Activated CD8-positive, alpha-beta memory T cell treated with anti-CD3 and anti-CD28 coated beads for 48 hours (primary cell): Measurements from ENCODE around the gene PSMD7.

Source experiments
- DNase-seq, 3 experiments: peaks; one replicate each; pipeline ENCODE4 v3.0.0-alpha.2; 2020; ENCODE audit warnings: low read depth in 2 of 3, low spot score in 2 of 3

The PSMD7 gene

GRCh38 chr16:74296432-74297144 is at the start of gene PSMD7:
Gene PSMD7 (plus strand): TSS chr16:74296814. CDS start chr16:74296915, 101 bp downstream.
- DNase-seq, result peak; percentile 71 to 85 (median 78)

DNA sequence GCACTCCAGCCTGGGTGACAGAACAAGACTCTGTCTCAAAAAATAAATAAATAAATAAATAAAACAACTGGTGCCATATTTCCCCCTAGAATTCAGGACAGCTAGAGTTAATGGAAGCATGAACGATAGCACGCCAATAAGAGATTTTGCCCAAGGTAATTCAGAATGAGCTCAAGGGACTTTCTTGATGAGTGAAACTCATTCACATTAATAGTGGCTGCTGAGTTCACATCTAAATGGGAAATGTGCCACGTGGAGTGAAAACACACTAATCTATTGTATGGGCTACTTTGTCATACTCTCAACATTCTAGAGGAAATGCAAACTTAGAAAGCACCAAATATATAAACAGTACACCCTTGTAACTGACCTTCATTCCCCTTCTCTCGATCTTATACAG is 47.4 kb upstream of the PSMD7 start:
- DNase-seq, result no peak

DNA sequence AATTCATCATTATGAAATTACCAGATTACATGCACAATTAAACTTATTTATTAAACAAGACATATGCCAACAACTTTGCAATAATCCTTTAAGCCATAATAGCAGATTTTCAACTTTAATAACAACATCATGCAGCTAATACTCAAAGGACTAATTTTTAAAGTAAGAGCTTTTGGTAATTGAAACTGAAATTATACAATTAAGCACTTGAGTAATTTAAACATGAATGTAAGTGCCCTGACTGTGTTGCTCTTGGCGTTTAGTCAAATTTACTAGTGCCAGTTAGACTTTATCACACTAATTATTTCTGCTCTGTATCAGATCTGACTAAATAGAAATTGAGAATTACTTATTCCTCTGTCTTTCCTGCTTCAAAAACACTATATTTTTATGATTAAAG is 46.8 kb upstream of the PSMD7 start:
- no peak for DNase-seq

- no peak for DNase-seq
These were observed 44.3 kb upstream of the PSMD7 start for GRCh38 chr16:74252329-74252728.

GRCh38 chr16:74253161-74253938 is 43.3 kb upstream of the PSMD7 start:
- DNase-seq, result no peak

DNA sequence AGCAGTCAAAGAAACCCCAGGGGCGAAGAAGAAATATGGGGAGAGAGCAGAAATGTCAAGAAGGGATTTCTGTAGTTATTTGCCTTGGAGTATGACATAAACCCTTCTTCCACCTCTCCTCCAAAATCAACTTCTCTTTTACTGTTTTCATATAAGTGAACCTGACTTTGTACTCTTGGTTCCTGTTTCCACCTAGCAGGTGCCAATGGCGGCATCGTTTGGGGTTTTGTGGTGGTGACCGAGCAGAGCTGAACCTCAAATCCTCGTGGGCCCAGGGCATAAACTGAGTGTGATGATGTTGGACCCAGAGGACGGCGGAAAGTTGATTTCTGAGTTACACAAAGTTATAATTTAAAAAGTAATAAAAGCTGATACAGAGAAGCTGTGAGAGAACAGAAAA is 39.6 kb upstream of the PSMD7 start:
- no peak for DNase-seq

DNA sequence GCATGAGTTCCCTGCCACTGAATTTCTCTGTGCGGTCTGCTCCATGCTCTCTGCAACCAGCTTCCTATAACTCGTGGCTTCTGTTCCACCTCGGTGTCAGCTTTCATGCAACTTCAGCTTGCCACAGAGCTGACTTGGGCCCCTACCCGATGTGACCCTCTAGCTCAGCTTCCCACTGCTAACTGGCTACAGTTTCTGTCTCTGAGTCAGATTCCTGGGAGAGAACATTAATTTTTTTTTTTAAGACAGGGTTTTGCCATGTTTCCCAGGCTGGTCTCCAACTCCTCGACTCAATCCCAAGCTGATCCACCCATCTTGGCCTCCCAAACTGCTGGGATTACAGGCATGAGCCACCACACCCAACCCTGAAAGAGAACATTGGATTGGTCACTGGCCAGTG is 35.5 kb upstream of the PSMD7 start:
- no peak for DNase-seq

GRCh38 chr16:74264811-74265210 is 31.8 kb upstream of the PSMD7 start:
- DNase-seq, result no peak

- DNase-seq, result no peak
These were observed 28.2 kb upstream of the PSMD7 start for GRCh38 chr16:74268372-74268782.

DNA sequence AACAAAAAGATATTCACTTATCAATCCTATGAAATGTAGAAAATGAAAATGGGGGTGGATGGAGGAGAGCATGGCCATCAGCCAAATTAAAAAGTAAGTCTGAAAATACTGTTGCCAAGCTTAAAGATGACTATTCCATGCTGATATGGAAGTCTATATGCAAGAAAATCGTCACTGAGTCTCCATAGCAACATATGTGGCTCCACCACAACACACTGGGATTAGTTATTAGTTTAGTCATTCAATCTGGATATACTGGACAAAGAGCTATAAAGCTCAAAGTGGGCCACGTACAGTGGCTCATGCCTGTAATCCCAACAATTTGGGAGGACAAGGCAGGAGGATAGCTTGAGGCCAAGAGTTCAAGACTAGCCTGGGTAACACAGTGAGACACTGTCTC is 24.7 kb upstream of the PSMD7 start:
- DNase-seq, result no peak

- no peak for DNase-seq
These were observed 21.5 kb upstream of the PSMD7 start for GRCh38 chr16:74275031-74275636.

DNA sequence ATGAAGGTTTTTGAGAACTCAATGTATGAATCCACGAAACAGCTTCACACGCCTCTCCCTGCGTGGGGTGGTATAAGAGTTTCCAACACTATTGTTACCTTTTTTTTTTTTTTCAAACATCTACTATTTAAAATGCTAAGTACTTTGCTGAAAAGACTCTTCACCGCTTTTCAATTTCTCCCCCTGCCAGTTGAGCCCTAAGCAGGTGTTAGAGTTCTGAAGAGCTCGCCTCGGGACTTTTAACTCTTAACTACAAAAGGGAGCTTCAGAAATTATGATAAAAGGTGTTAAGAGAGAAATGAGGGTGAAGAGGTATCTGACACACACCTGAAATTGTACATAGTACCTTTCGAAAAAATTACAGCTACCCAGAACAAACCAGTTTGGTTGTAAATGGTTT is 20.9 kb upstream of the PSMD7 start:
- no peak for DNase-seq

DNA sequence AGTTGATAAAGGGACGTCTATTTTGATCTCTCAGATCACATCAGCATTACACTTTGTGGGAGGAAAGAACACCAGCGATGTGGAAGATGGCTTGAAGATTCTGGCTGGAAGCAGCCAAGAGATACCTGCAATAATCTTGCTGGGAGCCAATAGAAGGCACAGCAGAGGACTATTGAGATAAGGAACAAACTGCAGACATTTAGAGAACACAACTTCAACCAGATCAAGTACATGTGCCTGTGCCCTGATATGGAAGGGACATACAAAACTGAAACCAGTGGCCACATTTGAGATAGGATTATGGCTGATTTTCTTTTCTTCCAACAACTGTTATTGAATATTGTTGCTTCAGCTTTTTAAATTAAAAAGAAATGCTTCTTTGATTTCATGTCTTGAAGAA is 18.6 kb upstream of the PSMD7 start:
- no peak for DNase-seq

DNA sequence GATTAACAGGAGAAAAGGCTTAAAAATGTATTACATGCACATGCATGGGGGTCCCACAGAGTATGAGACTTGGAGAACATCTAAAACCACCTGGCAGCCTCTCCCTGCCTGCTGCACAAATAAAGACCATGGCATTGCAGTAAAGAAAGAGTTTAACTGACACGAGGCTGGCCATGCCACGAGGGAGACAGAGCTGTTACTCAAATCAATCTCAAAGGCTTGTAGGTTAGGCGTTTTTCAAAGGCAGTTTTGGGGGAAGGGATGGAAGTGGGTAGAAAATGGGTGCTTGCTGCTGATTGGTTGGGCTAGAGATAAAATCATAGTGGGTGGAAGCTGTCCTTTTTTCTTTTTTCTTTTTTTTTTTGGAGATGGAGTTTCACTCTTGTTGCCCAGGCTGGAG is 17.3 kb upstream of the PSMD7 start:
- no peak for DNase-seq

- no peak for DNase-seq
These were observed 16.8 kb upstream of the PSMD7 start for GRCh38 chr16:74279805-74280204.

DNA sequence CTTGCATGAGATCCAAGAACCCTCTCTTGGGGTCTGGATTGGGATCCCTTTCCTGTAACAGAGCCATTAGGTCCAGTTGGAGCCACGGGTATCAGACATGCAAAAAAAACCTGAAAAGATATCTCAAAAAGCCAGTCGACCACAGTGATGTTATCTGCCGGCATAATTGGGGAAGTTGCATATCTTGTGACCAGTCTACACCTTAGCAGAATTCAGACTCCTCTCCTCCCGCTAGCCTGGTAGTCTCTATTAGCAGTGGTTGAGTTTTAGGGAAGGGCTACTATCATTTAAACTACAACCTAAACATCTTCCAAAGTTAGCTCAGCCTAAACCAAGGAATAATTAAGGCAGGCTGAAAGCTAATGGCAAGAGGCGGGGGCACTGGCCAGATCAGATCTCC is 16.2 kb upstream of the PSMD7 start:
- no peak for DNase-seq

- no peak for DNase-seq
These were observed 15.3 kb upstream of the PSMD7 start for GRCh38 chr16:74281300-74281699.

- DNase-seq, result no peak
These were observed 12.9 kb upstream of the PSMD7 start for GRCh38 chr16:74283716-74284115.

DNA sequence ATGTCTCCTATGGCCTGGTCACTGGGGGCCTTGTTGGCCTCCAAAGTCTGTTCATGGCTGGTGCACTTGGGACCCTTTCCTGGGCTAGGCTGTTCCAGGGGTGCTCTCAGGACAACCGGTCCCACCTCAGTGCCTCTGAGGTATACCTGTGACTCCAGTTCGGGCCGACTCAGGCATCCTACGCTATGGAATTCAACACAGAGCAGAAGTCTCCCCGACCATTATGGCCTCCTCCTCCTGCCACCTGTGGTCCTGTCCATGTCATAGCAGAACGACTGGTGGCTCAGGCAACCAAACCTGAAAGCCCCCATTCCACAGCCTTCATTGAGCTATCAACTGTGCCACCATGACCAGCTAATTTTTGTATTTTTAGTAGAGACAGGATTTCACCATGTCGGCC is 8.5 kb upstream of the PSMD7 start:
- no peak for DNase-seq

- no peak for DNase-seq
These were observed 6.3 kb upstream of the PSMD7 start for GRCh38 chr16:74290356-74290755.

DNA sequence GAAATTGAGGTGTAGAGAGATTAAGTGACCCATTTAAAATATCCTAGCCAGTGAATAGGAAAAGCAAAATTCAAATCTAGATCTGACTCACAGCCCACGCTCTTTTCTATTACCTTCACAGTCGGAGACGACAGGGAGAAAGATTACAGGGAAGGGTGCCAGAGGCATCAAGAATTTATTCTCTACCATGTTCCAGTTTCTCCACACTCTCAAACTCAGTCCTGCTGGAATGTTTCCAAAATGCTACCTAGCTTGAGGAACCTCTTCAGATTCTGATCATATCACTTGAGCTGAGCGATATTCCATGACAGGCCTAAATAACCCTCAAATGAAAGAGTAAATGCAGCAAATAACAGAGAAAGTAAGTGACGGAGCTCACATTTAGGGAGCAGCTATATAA is 5.4 kb upstream of the PSMD7 start:
- DNase-seq, result no peak

- no peak for DNase-seq
These were observed 4.9 kb upstream of the PSMD7 start for GRCh38 chr16:74291577-74292208.
